Activated T-cell treated with anti-CD3 and anti-CD28 coated beads, Interleukin-2, amount 50 U/mL, for 48 hours (primary cell): ENCODE measurements around the gene SLC25A24.

Experiments used
- DNase-seq, 2 experiments: peaks; one replicate each; pipeline ENCODE4 v3.0.0-alpha.2; 2020

Gene SLC25A24

DNA sequence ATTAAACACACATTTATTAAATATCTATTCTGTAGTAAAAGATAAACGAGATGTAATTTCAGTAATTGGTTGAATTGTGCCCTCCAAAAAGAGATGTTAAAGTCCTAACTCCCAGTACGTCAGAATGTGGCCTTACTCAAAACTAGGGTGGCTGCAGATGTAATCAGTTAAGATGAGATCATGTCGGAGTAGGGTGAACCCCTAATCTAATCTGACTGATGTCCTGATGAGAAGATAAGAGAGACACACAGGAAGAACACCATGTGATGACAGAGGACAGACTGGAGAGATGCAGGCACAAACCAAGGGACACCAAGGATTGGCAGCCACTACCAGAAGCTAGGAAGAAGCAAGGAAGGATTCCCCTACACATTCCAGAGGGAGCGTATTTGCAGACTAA lies 104.1 kb downstream of the SLC25A24 start:
- DNase-seq = no peak

DNA sequence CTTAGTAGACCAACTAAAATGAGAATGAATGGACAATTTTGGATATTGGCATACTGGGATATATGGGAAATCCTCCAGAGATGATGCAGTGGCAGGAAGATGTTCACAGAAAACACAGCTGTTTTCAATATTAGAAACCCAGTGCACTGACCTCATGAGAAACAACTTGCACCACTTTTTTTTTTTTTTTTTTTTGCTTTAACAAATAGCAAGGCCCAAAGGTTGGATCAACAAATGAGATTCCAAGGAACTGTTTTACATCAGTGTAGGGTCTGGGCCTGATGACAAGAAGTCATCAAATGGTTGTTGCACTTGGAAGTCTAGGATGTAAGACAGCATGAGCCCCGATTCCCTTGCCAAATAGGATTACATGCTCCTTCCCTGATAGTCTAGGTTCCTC lies 110.7 kb downstream of the SLC25A24 start:
- DNase-seq = no peak

DNA sequence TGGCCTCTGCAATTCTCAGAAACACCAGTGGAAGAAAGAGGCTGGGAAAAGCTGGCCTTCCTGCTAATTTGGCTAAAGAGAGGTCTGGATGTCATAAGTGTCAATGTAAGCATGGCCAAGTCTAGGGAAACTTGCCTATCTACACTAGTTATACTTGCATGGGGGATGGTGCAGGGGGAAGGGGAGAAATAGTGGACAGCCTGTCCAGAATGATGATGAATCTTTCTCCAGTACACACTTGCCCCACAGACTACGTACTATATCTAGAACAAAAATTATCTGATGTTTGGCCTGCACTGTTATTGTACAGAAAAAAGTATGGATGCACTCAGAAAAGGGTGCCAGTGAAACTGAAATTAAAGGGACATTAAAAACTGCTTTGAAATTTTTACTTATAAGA lies 114.5 kb downstream of the SLC25A24 start:
- DNase-seq = no peak

DNA sequence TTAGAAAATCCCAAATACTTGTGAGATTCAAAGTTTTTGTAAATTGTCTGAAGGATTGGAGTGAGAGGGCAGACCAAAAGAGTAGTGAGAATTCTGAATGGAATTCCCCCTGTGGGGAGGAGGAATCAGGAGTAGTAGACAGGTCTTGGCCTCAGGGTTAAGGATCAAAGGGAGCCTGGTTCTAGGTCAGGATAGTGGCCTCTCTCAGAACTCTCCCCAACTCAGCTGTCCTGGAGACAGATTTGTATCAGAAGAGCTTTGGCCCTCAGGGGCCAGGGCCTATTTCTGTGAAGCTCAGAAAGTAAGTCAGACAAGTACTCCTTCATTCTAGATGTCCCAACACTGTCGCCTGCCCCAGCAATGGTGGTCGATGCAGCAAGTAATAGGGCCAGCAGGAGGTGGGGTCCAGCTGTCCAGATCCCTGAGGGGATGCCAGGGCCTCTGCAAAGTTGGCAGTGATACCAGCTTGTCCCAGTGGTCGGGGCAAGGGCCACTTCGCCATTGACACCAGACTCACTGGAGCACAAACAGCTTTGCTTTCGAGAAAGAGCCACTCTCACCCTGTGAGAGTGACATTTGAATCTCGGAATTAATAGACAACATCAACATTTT lies 115.2 kb downstream of the SLC25A24 start:
- DNase-seq = no peak
